GM21737 (cell line): ENCODE data around the gene RBMS1.

Source experiments
- ATAC-seq: cut with Tn5 transposase; IDR thresholded peaks from one replicate; pipeline ENCODE4 v1.9.1; 2021; ENCODE audit warnings: mild to moderate bottlenecking, moderate library complexity; ENCODE audit not compliant: unreplicated experiment

The RBMS1 gene

GRCh38 chr2:160264308-160264707 is 229.3 kb downstream of the RBMS1 start:
- no peak for ATAC-seq

DNA sequence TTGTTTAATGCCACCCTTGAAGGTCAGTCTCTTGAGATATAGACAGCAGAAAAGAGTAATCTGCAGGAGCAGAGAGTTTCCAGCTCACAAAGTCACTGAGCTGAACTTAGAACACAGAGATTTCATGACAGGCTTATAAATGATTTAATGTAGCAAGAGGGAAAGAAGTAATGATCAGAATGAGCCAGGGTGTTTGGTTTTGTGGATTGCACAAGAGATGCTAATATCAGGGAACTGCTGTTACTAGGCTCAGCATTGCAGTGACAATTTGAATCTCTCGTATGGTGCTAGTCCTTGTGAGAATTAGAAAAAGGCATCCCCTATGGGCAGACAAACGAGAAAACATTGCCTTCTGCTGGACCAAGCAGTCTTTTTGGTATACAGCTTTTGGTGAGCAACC is 231.9 kb downstream of the RBMS1 start:
- no peak for ATAC-seq

- no peak for ATAC-seq
These were observed 235.2 kb downstream of the RBMS1 start for GRCh38 chr2:160258492-160258805.

GRCh38 chr2:160257743-160258491 is 235.7 kb downstream of the RBMS1 start:
- no peak for ATAC-seq

GRCh38 chr2:160257041-160257742 is 236.4 kb downstream of the RBMS1 start:
- no peak for ATAC-seq

GRCh38 chr2:160256507-160256906 is 237.1 kb downstream of the RBMS1 start:
- no peak for ATAC-seq

GRCh38 chr2:160255408-160255807 is 238.2 kb downstream of the RBMS1 start:
- no peak for ATAC-seq

DNA sequence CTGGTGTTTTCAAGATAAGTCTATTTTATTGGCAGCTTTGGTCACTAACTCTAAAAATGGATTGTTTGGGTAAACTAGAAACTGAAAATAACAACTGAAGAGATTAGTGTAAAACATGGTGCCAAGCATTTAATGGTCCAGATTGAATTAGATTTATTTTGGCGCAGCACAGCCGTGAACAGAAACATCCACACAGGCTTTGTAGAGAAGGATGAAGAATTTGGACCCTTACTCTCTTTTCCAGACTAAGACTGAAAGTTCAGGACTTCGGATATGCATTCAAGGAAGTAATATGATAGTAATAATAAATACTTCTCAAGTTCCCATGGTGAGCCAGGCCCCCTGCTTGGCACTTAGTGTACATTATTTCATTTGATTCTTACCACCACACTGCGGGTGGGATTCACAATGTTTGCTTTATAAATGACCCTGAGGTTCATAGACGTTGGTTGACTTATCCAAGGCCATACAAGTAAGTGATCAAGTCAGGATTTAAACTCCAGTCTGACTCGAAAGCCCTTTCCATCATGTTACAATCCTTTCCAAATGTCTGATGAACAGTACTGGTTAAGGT is 239.3 kb downstream of the RBMS1 start:
- ATAC-seq: no peak

DNA sequence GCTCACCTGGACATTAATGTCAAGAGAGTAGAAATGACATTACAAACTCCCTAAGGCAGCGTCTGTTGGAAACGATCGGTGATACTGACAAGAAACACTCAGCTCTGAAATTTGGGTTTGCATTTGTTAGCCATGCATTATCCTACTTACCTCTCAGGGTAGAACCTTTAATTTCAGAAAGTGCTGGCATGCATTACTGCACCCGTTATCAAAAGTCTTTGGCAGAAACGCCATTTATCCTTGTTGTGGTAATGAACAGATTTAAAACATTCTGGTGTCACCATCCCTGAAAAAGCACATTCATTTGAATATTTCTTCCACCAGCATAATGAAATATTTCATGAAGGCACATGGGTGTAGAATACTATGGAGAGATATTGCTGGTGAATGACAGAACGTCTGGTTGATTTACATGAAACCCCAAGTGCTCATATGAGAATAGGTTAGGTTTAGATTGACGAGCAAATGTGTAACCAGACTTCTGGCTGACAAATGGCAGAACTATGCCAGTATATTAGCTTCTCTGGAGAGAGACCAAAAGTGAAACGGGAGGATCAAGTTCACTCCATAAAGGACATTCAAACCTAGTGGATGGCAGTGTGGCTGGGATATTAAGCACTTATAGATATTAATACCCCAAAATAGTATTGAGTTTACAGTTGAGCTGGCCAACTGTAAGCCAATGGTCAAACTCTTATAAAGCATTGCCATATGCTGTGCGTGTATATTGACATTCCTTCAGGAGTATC is 240.0 kb downstream of the RBMS1 start:
- ATAC-seq: no peak

GRCh38 chr2:160252900-160253299 is 240.7 kb downstream of the RBMS1 start:
- no peak for ATAC-seq

DNA sequence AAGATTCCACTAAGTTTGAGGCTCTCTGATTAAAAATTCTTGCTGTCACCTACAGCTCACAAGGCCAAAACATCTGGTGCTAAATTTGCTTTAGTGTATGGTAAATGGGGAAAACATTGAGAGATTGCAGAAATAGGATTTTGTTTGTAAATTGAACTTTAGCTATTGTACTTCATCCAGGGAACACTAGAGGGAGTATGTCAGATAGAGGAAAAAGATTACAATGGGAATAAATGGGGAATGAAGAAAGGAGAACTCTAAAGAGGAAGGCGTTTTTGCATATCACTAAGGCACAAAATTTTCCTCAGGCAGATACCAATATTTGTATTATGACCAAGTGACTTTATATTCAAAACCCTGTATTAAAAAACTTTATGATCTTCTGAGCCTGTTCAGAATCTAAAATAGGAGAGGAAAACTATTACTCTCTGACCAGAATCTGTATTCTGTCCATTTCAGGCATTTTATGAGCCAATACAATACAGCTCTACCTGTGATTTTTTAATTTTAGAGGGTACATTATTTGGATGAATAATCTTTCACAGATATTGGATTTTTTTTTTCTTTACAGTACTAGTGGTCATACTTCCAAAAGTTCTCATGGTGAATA is 241.2 kb downstream of the RBMS1 start:
- ATAC-seq: no peak

DNA sequence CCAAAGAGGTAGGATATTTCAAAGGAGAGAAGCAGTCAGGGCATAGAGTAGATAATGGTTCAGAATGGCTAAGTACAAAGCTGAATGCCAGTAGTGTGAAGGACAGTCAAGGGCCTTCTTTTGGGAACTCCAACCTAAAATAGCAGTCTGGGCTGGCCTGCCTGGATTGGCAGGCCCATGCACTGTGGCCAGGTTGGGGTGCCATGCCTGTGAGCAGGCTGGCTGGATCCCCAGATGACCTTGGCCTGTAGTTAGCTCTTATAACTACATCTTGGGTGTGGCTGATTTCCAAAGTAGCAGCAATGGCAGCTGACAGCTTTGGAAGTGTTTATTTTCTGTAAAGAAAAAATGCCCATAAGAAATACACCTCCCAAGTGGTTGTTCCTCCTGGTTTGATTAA is 242.0 kb downstream of the RBMS1 start:
- ATAC-seq: no peak

DNA sequence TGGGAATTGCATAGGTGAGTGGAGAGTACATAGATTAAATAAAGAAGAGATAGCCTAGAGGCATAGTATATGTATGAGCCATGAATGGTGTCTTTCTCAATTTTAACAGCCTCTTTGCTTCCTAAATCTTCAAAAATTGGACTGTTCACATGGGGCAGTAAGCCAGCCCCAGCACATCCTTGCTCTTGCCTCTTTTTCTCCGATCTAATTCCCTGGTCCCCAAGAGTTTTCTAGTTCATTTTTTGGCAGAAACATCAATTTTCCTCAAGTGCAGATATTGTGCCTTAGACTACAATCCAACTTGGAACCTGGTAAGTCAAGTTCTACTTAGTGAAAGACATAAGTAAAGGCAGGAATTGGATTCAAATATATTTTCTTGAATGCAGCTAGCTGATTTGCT is 243.7 kb downstream of the RBMS1 start:
- no peak for ATAC-seq

- no peak for ATAC-seq
These were observed 246.1 kb downstream of the RBMS1 start for GRCh38 chr2:160247296-160248035.

GRCh38 chr2:160246356-160246755 is 247.3 kb downstream of the RBMS1 start:
- no peak for ATAC-seq

GRCh38 chr2:160245614-160246155 is 247.9 kb downstream of the RBMS1 start:
- no peak for ATAC-seq

GRCh38 chr2:160242893-160243564 is 250.6 kb downstream of the RBMS1 start:
- no peak for ATAC-seq

- no peak for ATAC-seq
These were observed 252.1 kb downstream of the RBMS1 start for GRCh38 chr2:160241251-160242137.

GRCh38 chr2:160239436-160239835 is 254.2 kb downstream of the RBMS1 start:
- ATAC-seq: no peak
